Activated CD4-positive, alpha-beta T cell treated with anti-CD3 and anti-CD28 coated beads for 36 hours (primary cell): ENCODE measurements around the gene SVOP. TPM values are rescaled to one million over a fixed set of nuclear protein-coding genes. Genes with fewer than 3 reads are reported as not detected.
"Not testable (repeated sequence)": the region's sequence is repeated elsewhere in the genome, so short reads cannot be mapped to it uniquely, and the experiment has no call there.

Source experiments
- ATAC-seq: fragments of 200-7000 bp; cut with Tn5 transposase; one replicate; pipeline ENCODE4 v1.10.0; 2021; ENCODE audit warnings: mild to moderate bottlenecking, moderate library complexity
- CTCF ChIA-PET: fragments of 350-600 bp; sonication (Branson Sonifier 250); formaldehyde crosslinking; loops from one replicate; lab custom pipeline; 2021; ENCODE audit warnings: antibody characterized with exemption; lab: Charles Lee
- POLR2A ChIA-PET: fragments of 350-600 bp; sonication (Branson Sonifier 250); formaldehyde crosslinking; loops from one replicate; lab custom pipeline; 2021; ENCODE audit warnings: antibody characterized with exemption, inconsistent platforms; lab: Charles Lee
- DNase-seq: peaks from one replicate; pipeline ENCODE4 v3.0.0-alpha.2; 2020
- H3K27ac Mint-ChIP-seq: one replicate; pipeline ENCODE4 v1.8.0; 2021; ENCODE audit warnings: mixed read lengths
- H3K27me3 Mint-ChIP-seq: one replicate; pipeline ENCODE4 v1.8.0; 2021; ENCODE audit warnings: mixed read lengths
- H3K36me3 Mint-ChIP-seq: one replicate; pipeline ENCODE4 v1.8.0; 2021; ENCODE audit warnings: low read depth, mixed read lengths
- H3K4me1 Mint-ChIP-seq: one replicate; pipeline ENCODE4 v1.8.0; 2021; ENCODE audit warnings: mixed read lengths
- H3K4me3 Mint-ChIP-seq: one replicate; pipeline ENCODE4 v1.8.0; 2021; ENCODE audit warnings: mild to moderate bottlenecking, moderate library complexity, mixed read lengths
- H3K9me3 Mint-ChIP-seq: one replicate; pipeline ENCODE4 v1.8.0; 2021; ENCODE audit warnings: low read depth, mixed read lengths
- intact Hi-C, 2 experiments: fragments of 100-400 bp; cut with DNase I in 1 of 2; cut with micrococcal nuclease in 1 of 2; formaldehyde crosslinking; loops; one replicate each; pipeline versions ENCODE4 v1.14.2 to v1.15.1; 2022 to 2024; cut with DNase I, micrococcal nuclease
- total RNA-seq, 2 experiments: library from RNA; stranded (reverse); gene quantifications; one replicate each; pipeline ENCODE4 v1.2.3, GENCODE V29; 2021

SVOP gene
- total RNA-seq, 2 experiments from 2014 or later, result not detected

- no peak for DNase-seq
- H3K9me3 Mint-ChIP-seq, result peaks cover 2% of the 10 kb centered on the region
- no peak overlapping the region for H3K27ac Mint-ChIP-seq
- H3K27me3 Mint-ChIP-seq, result peaks cover 2% of the 10 kb centered on the region
- no peaks in the 10 kb centered on the region for H3K36me3 Mint-ChIP-seq
- POLR2A ChIA-PET, result no interaction called here
- H3K4me3 Mint-ChIP-seq, result no peak overlapping the region
- no peaks in the 10 kb centered on the region for H3K4me1 Mint-ChIP-seq
- no peak for ATAC-seq
- intact Hi-C loops, result no loop called here
- CTCF ChIA-PET, result no interaction called here
Measured at GRCh38 chr12:108995370-108995992, 25.4 kb downstream of the SVOP start.

- intact Hi-C loops, H3K27ac Mint-ChIP-seq, H3K4me1 Mint-ChIP-seq, H3K36me3 Mint-ChIP-seq, ATAC-seq, H3K9me3 Mint-ChIP-seq, H3K4me3 Mint-ChIP-seq, DNase-seq, POLR2A ChIA-PET, CTCF ChIA-PET, H3K27me3 Mint-ChIP-seq: not testable (repeated sequence)
Measured at GRCh38 chr12:108990103-108990502, 30.8 kb downstream of the SVOP start.

- H3K27me3 Mint-ChIP-seq, result peaks cover 2% of the 10 kb centered on the region
- ATAC-seq (no peak), DNase-seq (no peak)
- H3K27ac Mint-ChIP-seq, result no peak overlapping the region
- intact Hi-C loops, result no loop called here
- POLR2A ChIA-PET, result no interaction called here
- H3K4me1 Mint-ChIP-seq, result no peaks in the 10 kb centered on the region
- no peaks in the 10 kb centered on the region for H3K36me3 Mint-ChIP-seq
- no peak overlapping the region for H3K4me3 Mint-ChIP-seq
- CTCF ChIA-PET, result no interaction called here
- no peaks in the 10 kb centered on the region for H3K9me3 Mint-ChIP-seq
Measured at GRCh38 chr12:108989376-108989775, 31.5 kb downstream of the SVOP start.

GRCh38 chr12:108985750-108986149 lies 35.1 kb downstream of the SVOP start:
- Mint-ChIP-seq H3K9me3 (no peaks in the 10 kb centered on the region), H3K4me3 (no peak overlapping the region), H3K27ac (no peak overlapping the region), H3K27me3 (peaks cover 2% of the 10 kb centered on the region), H3K36me3 (no peaks in the 10 kb centered on the region), H3K4me1 (no peaks in the 10 kb centered on the region)
- intact Hi-C loops, result no loop called here
- ChIA-PET POLR2A (no interaction called here), CTCF (no interaction called here)
- ATAC-seq, result no peak
- no peak for DNase-seq

- Mint-ChIP-seq H3K27ac (no peak overlapping the region), H3K36me3 (no peaks in the 10 kb centered on the region), H3K27me3 (no peaks in the 10 kb centered on the region), H3K4me3 (no peak overlapping the region), H3K9me3 (no peaks in the 10 kb centered on the region), H3K4me1 (no peaks in the 10 kb centered on the region)
- CTCF ChIA-PET, result no interaction called here
- no peak for DNase-seq
- no peak for ATAC-seq
- POLR2A ChIA-PET, result interaction anchor here (0.9 kb wide), 1 partner anchor 10 kb away, joined by 5 read pairs; no protein-coding TSS in a partner anchor
- intact Hi-C loops, result no loop called here
Measured at GRCh38 chr12:108983227-108983626, 37.6 kb downstream of the SVOP start.

GRCh38 chr12:108982621-108983219 lies 38.1 kb downstream of the SVOP start:
- ATAC-seq, result no peak
- H3K4me3 Mint-ChIP-seq, result no peak overlapping the region
- H3K9me3 Mint-ChIP-seq, result no peaks in the 10 kb centered on the region
- no peaks in the 10 kb centered on the region for H3K27me3 Mint-ChIP-seq
- ChIA-PET CTCF (no interaction called here), POLR2A (no interaction called here)
- no peaks in the 10 kb centered on the region for H3K36me3 Mint-ChIP-seq
- intact Hi-C loops, result no loop called here
- H3K27ac Mint-ChIP-seq, result no peak overlapping the region
- H3K4me1 Mint-ChIP-seq, result no peaks in the 10 kb centered on the region
- no peak for DNase-seq

- Mint-ChIP-seq H3K4me1 (no peaks in the 10 kb centered on the region), H3K4me3 (no peak overlapping the region), H3K27ac (no peak overlapping the region), H3K36me3 (no peaks in the 10 kb centered on the region), H3K9me3 (no peaks in the 10 kb centered on the region), H3K27me3 (no peaks in the 10 kb centered on the region)
- ATAC-seq (no peak), DNase-seq (no peak)
- intact Hi-C loops, result no loop called here
- POLR2A ChIA-PET, result no interaction called here
- CTCF ChIA-PET, result no interaction called here
Measured at GRCh38 chr12:108981835-108982234, 39.0 kb downstream of the SVOP start.

GRCh38 chr12:108980831-108981618 lies 39.8 kb downstream of the SVOP start:
- Mint-ChIP-seq H3K27me3 (no peaks in the 10 kb centered on the region), H3K4me3 (no peak overlapping the region)
- no peak for ATAC-seq

GRCh38 chr12:108977360-108977759 lies 43.5 kb downstream of the SVOP start:
- CTCF ChIA-PET, result interaction anchor here (0.9 kb wide), 2 partner anchors 9 to 25 kb away, joined by 3 read pairs; no protein-coding TSS in a partner anchor

More at GRCh38 chr12:108980831-108981618, 39.8 kb downstream of the SVOP start:
- CTCF ChIA-PET, result interaction anchor here (0.6 kb wide), 1 partner anchor 398 kb away, joined by 4 read pairs; no protein-coding TSS in a partner anchor
- H3K9me3 Mint-ChIP-seq, result no peaks in the 10 kb centered on the region
- no peak for DNase-seq
- POLR2A ChIA-PET, result no interaction called here
- intact Hi-C loops, result no loop called here
- H3K36me3 Mint-ChIP-seq, result no peaks in the 10 kb centered on the region
- no peak overlapping the region for H3K27ac Mint-ChIP-seq
- no peaks in the 10 kb centered on the region for H3K4me1 Mint-ChIP-seq

GRCh38 chr12:108975024-108975593 lies 45.8 kb downstream of the SVOP start:
- DNase-seq, result no peak
- intact Hi-C loops, result no loop called here
- Mint-ChIP-seq H3K36me3 (no peaks in the 10 kb centered on the region), H3K27me3 (peaks cover 3% of the 10 kb centered on the region), H3K9me3 (no peaks in the 10 kb centered on the region), H3K4me1 (no peaks in the 10 kb centered on the region), H3K27ac (no peak overlapping the region), H3K4me3 (no peak overlapping the region)
- no peak for ATAC-seq
- POLR2A ChIA-PET, result no interaction called here
- CTCF ChIA-PET, result interaction anchor here (1.0 kb wide), 1 partner anchor 26 kb away, joined by 3 read pairs; no protein-coding TSS in a partner anchor

More at GRCh38 chr12:108977360-108977759, 43.5 kb downstream of the SVOP start:
- H3K4me3 Mint-ChIP-seq, result no peak overlapping the region
- H3K27me3 Mint-ChIP-seq, result no peaks in the 10 kb centered on the region
- no peaks in the 10 kb centered on the region for H3K4me1 Mint-ChIP-seq
- no peak overlapping the region for H3K27ac Mint-ChIP-seq
- no peaks in the 10 kb centered on the region for H3K9me3 Mint-ChIP-seq
- ATAC-seq (no peak), DNase-seq (no peak)
- intact Hi-C loops, result no loop called here
- POLR2A ChIA-PET, result no interaction called here
- H3K36me3 Mint-ChIP-seq, result no peaks in the 10 kb centered on the region

- Mint-ChIP-seq H3K9me3 (no peaks in the 10 kb centered on the region), H3K27me3 (peaks cover 3% of the 10 kb centered on the region), H3K4me3 (no peak overlapping the region), H3K36me3 (no peaks in the 10 kb centered on the region), H3K27ac (no peak overlapping the region), H3K4me1 (no peaks in the 10 kb centered on the region)
- intact Hi-C loops, result no loop called here
- ChIA-PET POLR2A (no interaction called here), CTCF (no interaction called here)
- no peak for ATAC-seq
- DNase-seq, result no peak
Measured at GRCh38 chr12:108973629-108974152, 47.2 kb downstream of the SVOP start.
